ENCODE measurements around the gene ZNF496. TPM values are rescaled to one million over a fixed set of nuclear protein-coding genes. Genes with fewer than 3 reads are reported as not detected.

The ZNF496 gene
- total and polyA plus RNA-seq, 2 of the 4 experiments (the other 2 are of a cell fraction): 11.7 to 16.2 TPM

DNA sequence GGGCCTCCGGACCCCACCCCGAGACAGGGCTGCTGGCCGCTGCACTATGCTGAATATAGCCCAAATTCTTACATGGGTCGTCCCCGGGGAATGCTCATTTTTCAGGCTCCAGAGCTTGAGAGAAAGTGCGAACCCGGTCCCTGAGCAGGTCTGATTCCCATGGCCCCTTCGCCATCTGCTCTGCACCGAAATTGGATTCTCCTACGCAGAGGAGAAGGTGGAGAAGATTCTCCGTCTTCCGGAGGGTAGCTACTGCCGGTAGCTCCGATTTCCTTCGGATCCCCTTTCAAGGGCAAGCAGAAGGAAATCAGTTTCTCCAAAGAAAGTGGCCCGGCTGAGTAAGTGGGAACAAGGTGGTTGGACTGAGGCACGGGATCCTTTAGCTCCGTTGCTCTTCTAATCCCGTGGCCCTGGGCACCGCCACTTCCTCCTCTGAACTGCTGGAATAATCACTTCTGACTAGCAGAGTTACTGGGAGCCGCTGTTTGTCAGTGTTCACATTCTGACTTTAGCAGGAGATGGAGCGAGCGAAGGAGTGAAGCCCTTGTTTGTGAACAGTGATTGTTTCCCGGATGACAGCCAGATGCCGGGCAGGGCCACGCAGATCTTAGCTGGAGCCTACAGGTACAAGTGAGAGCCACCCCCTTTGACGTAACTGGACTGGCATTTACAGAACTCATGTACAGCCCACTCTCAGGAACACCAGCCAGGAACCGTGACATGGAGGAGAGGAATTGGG is 1.1 kb upstream of the ZNF496 start:
- H2BK20ac ChIP-seq (ENCODE audit: low read depth, low read length): no peak overlapping the region
- H2AK9ac ChIP-seq (replicated peaks; ENCODE audit: low read depth, low read length, poor library complexity): peak overlapping the region; percentile 98
- in situ Hi-C loops (cut with MboI; ENCODE audit: low sequenced_read_pairs) (no loop called here), intact Hi-C loops (cut with micrococcal nuclease) (loop anchor here (1.0 to 5.0 kb wide), 3 partner anchors 25 to 120 kb away; no protein-coding TSS in a partner anchor), dilution Hi-C loops (cut with HindIII; ENCODE audit: low sequenced_read_pairs, unreplicated experiment) (no loop called here)
- H2AK5ac ChIP-seq (ENCODE audit: low read depth, low read length): peak overlapping the region; percentile 94; the same call in 1 of the 2 replicates
- no peak overlapping the region for H2BK120ac ChIP-seq (ENCODE audit: low read depth, low read length)
- H4K20me1 ChIP-seq (ENCODE audit: insufficient read depth, low read length): peaks cover 25% of the 10 kb centered on the region
- 17% methylated on average over 15 of the region's 28 CpGs; no CpG with 5 or more reads in 1 of the 2 experiments for WGBS, 2 experiments (ENCODE audit: extremely low coverage in 2 of 2, insufficient read length in 1 of 2)
- peak overlapping the region; percentile 91 for H3K14ac ChIP-seq (replicated peaks; ENCODE audit: low read depth, low read length)
- BruUV-seq (replicated peaks): no TSS peak
- peak overlapping the region; percentile 91 to 96 for H4K8ac ChIP-seq (ENCODE audit: low read depth in 2 of 2, low read length in 2 of 2)
- H3K4me2 ChIP-seq (ENCODE audit: low read depth, low read length): peak overlapping the region; percentile 97
- peak; percentile 30 for DNase-seq
- peak overlapping the region; percentile 53; the same call in 1 of the 2 replicates for H3K18ac ChIP-seq (ENCODE audit: low read depth, low read length)
- H3K79me1 ChIP-seq (ENCODE audit: low read depth in 1 of 2, low read length in 2 of 2): peaks cover 47 to 76% of the 10 kb centered on the region in 2 experiments
- H2BK15ac ChIP-seq (ENCODE audit: low read depth, low read length): no peak overlapping the region
- peak overlapping the region; percentile 96 for H3K27ac ChIP-seq (ENCODE audit: insufficient read depth, low read length)
- H3K9ac ChIP-seq (ENCODE audit: low read depth, low read length): peak overlapping the region; percentile 95
- ChIA-PET POLR2A (ENCODE audit: unreplicated experiment) (interaction anchor here (0.8 kb wide), 1 partner anchor 16 kb away, joined by 4 read pairs; no protein-coding TSS in a partner anchor), CTCF (interaction anchor here (0.9 kb wide), 1 partner anchor 40 kb away, joined by 3 read pairs; no protein-coding TSS in a partner anchor)
- peaks cover 11% of the 10 kb centered on the region for H3K4me1 ChIP-seq (ENCODE audit: control insufficient read depth, insufficient read depth, low read length)
- H3K4me3 ChIP-seq (ENCODE audit: insufficient read depth, low read depth, low read length): peak overlapping the region; percentile 79
- H3K27me3 ChIP-seq (ENCODE audit: control insufficient read depth, insufficient read depth, low read length): no peaks in the 10 kb centered on the region
- peak overlapping the region; percentile 61 for H2BK5ac ChIP-seq (ENCODE audit: low read depth, low read length, poor library complexity, severe bottlenecking)
- ATAC-seq (ENCODE audit: low read depth): no peak
- peak overlapping the region; percentile 92 for H2AFZ ChIP-seq (replicated peaks; ENCODE audit: low read length, poor library complexity)
- H4K91ac ChIP-seq (ENCODE audit: insufficient read depth, low read depth, low read length): peak overlapping the region; percentile 88; the same call in 1 of the 2 replicates
- H3K9me1 ChIP-seq (ENCODE audit: insufficient read depth, low read length): peaks cover 25% of the 10 kb centered on the region
- H3K56ac ChIP-seq (ENCODE audit: extremely low read depth, insufficient read depth, low read length): peak overlapping the region; percentile 51; the same call in 1 of the 2 replicates
- peaks cover 23% of the 10 kb centered on the region for H3K36me3 ChIP-seq (ENCODE audit: control insufficient read depth, insufficient read depth, low read length)
- peak overlapping the region; percentile 78 for H3K23ac ChIP-seq (ENCODE audit: low read depth, low read length)
- TF ChIP-seq BHLHE40 (IDR thresholded peaks at IDR 0.05; ENCODE audit: low read depth, low read length) (peak; percentile 24; the same call in 1 of the 2 replicates), MAZ (IDR thresholded peaks at IDR 0.05; ENCODE audit: borderline replicate concordance, low read depth, low read length) (no peak)
- H3K9me3 ChIP-seq (ENCODE audit: control insufficient read depth, insufficient read depth, low read length): no peaks in the 10 kb centered on the region
- peak overlapping the region; percentile 84 for H4K5ac ChIP-seq (ENCODE audit: low read depth, low read length)
- peak overlapping the region; percentile 86 for H3K4ac ChIP-seq (ENCODE audit: low read depth, low read length)
